Measurements from ENCODE around the gene LIPG. TPM values are rescaled to one million over a fixed set of nuclear protein-coding genes. Genes with fewer than 3 reads are reported as not detected.
A peak's percentile ranks its signal among the peaks of the same experiment; 100 is the strongest.
"Not testable (repeated sequence)": the region's sequence is repeated elsewhere in the genome, so short reads cannot be mapped to it uniquely, and the experiment has no call there.

LIPG gene
- total and polyA plus RNA-seq, 8 donors, result 0.39 to 8.2 (median 1.1) TPM

GRCh38 chr18:49569724-49570123, 7.9 kb downstream of the LIPG start:
- Histone ChIP-seq H3K4me1 (peaks cover 0 to 5% (median 0%) of the 10 kb centered on the region in 3 donors), H3K9me3 (no peaks in the 10 kb centered on the region), H3K27ac (no peak overlapping the region), H3K4me3 (no peak overlapping the region), H3K27me3 (no peaks in the 10 kb centered on the region), H3K36me3 (no peaks in the 10 kb centered on the region)
- DNase-seq, result no peak
- no peak for ATAC-seq
- intact Hi-C loops (cut with DNase I), result loop anchor here in 2 of 3 donors (10.0 kb wide), 2 partner anchors 195 to 285 kb away; no protein-coding TSS in a partner anchor
- FAIRE-seq, result no peak
- no peak for TF ChIP-seq CTCF (IDR thresholded peaks at IDR 0.05)
- WGBS, 2 donors, result 94 to 96% methylated on average over 6 of the region's 6 CpGs

- intact Hi-C loops (cut with DNase I), result no loop called here
- FAIRE-seq (no peak), DNase-seq (no peak)
Measured at GRCh38 chr18:49570836-49571235, 9.0 kb downstream of the LIPG start.

GRCh38 chr18:49572611-49573345, 10.9 kb downstream of the LIPG start:
- no peaks in the 10 kb centered on the region for H3K27me3 ChIP-seq
- intact Hi-C loops (cut with DNase I), result no loop called here
- WGBS, 2 donors, result 84 to 89% methylated on average over 10 to 11 of the region's 11 CpGs
- peak in 2 of 4 donors; percentile 53 to 63 for ATAC-seq
- no peak for TF ChIP-seq CTCF (IDR thresholded peaks at IDR 0.05)
- no peak overlapping the region for H3K4me3 ChIP-seq
- no peaks in the 10 kb centered on the region for H3K9me3 ChIP-seq
- no peak overlapping the region for H3K27ac ChIP-seq
- no peak for DNase-seq
- no peaks in the 10 kb centered on the region for H3K36me3 ChIP-seq
- H3K4me1 ChIP-seq, result no peaks in the 10 kb centered on the region
- no peak for FAIRE-seq

More at GRCh38 chr18:49570836-49571235, 9.0 kb downstream of the LIPG start:
- no peak for ATAC-seq
- 75 to 79% methylated on average over 5 of the region's 5 CpGs for WGBS, 2 donors
- Histone ChIP-seq H3K27me3 (no peaks in the 10 kb centered on the region), H3K27ac (no peak overlapping the region), H3K9me3 (no peaks in the 10 kb centered on the region), H3K4me3 (no peak overlapping the region), H3K4me1 (no peaks in the 10 kb centered on the region), H3K36me3 (no peaks in the 10 kb centered on the region)
- TF ChIP-seq CTCF (IDR thresholded peaks at IDR 0.05), result no peak

GRCh38 chr18:49573835-49574234, 12.0 kb downstream of the LIPG start:
- 90 to 94% methylated on average over 2 of the region's 2 CpGs for WGBS, 2 donors
- Histone ChIP-seq H3K36me3 (no peaks in the 10 kb centered on the region), H3K27me3 (no peaks in the 10 kb centered on the region), H3K4me1 (no peaks in the 10 kb centered on the region), H3K4me3 (no peak overlapping the region), H3K27ac (no peak overlapping the region), H3K9me3 (no peaks in the 10 kb centered on the region)
- TF ChIP-seq CTCF (IDR thresholded peaks at IDR 0.05), result no peak
- intact Hi-C loops (cut with DNase I), result no loop called here
- FAIRE-seq (no peak), DNase-seq (no peak), ATAC-seq (no peak)

GRCh38 chr18:49579041-49579440, 17.2 kb downstream of the LIPG start:
- H3K9me3 ChIP-seq; intact Hi-C loops (cut with DNase I); H3K27ac ChIP-seq; H3K27me3 ChIP-seq; H3K36me3 ChIP-seq; DNase-seq; FAIRE-seq; H3K4me3 ChIP-seq; H3K4me1 ChIP-seq; ATAC-seq: not testable (repeated sequence)
- WGBS, 2 donors, result 75 to 84% methylated on average over 2 of the region's 2 CpGs

- H3K27ac ChIP-seq; H3K9me3 ChIP-seq; H3K4me1 ChIP-seq; FAIRE-seq; intact Hi-C loops (cut with DNase I); H3K4me3 ChIP-seq; H3K36me3 ChIP-seq; DNase-seq; ATAC-seq; H3K27me3 ChIP-seq: not testable (repeated sequence)
- WGBS, 2 donors, result 95% methylated on average over 2 of the region's 2 CpGs
Measured at GRCh38 chr18:49579583-49579982, 17.7 kb downstream of the LIPG start.
